ENCODE results near the gene DPEP1.
"Not testable (repeated sequence)": the region's sequence is repeated elsewhere in the genome, so short reads cannot be mapped to it uniquely, and the experiment has no call there.

Gene DPEP1

DNA sequence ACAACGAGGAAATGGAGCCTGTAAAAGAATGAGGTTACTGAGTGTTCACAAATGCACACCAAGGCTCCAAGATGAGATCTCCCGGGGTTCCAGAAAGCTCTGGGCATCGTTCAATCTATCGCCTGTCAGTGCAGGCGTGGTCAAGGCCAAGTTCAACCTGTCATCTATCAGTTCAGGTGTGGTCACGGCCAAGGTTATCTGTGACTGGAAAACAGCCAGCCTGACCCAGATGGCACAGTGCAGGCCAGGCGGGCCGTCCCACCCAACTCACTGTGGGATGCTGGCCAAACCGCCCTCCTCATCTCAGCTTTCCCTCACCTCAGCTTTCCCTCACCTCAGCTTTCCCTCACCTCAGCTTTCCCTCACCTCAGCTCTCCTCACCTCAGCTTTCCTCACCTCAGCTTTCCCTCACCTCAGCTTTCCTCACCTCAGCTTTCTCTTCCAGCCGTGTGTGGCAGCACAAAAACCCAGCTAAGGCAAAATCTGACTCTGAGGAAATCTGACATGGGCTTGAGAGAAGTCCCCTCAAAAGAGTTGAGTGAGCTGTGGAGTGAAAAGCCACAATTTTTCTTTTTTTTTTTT, 41.7 kb downstream of the DPEP1 start:
- FAIRE-seq: no peak

DNA sequence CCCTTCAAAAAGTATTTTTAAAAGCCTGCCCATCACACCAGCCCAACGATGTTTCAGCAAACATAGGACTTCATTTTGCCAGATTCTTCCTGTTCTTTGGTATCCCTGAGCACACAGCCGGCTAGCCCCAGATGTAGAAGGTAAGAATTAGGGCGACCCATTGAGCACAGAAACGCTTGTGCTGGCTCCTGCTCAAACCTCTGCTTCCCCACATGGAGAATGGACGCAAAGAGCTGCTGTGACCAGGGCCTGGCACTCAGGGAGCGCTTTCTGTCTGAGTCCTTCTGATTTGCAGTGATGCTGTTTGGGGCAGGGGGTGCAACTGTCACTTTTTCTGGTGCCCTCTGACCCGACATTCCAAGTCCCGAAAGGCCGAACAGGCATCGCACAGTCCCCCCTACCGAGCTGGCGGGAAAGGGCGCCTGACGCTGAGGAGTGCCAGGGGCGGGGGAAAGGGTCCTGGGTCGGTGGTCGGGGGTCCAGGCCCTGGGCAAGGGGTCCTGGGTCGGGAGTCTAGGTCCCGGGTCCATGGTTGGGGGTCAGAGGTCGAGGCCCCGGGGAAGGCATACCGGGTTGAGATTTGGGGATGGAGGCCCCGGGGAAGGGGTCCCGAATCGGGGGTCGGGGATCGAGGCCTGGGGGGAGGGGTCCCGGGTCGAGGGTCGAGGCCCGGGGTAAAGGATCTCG, 43.1 kb downstream of the DPEP1 start:
- FAIRE-seq: no peak

DNA sequence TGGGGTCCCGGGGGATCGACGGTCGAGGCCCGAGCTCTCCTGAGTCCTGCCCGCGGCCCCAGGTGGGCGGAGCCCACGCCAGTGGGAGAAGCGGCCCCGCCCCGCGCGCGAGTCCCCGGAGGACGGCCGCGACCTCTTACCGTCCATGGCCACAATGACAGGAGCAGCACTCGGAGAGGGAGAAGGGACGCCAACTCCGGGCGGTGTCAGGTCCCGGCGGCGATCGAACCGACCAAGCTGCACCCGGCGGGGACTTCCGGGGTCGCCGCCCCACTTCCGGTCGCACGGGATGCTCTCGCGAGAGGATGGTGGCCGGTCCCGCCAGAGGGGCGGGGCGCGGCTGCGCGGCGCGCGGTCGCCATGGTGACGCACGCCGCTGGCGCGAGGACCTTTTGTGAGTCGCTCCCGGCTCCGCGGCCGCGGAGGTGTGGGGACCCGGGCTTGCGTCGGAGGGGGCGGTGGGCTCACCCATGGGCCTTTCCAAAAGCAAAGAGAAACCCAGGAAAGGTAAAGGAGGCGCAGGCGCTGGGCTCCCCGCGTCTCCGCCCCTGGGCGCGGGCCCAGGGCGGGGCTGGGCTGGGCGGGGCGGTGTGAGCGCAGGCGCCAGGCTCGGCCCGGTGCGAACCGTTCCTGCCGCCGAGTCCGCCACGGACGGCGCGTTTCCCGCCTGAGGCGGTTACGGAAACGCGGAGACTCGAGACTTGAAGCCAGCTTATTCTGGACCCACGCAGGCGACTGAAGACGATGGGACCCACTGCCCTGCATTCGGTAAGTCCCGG, 44.2 kb downstream of the DPEP1 start, which contains the start of the genes CHMP1A and SPATA33:
TSS of gene CHMP1A (minus strand) at position 267 of the 779 bp plus-strand sequence. CDS start at position 147, 120 bp downstream.
TSS of gene SPATA33 (plus strand) at position 395 of the 779 bp plus-strand sequence. CDS start at position 471, 76 bp downstream.
- no peak for FAIRE-seq

DNA sequence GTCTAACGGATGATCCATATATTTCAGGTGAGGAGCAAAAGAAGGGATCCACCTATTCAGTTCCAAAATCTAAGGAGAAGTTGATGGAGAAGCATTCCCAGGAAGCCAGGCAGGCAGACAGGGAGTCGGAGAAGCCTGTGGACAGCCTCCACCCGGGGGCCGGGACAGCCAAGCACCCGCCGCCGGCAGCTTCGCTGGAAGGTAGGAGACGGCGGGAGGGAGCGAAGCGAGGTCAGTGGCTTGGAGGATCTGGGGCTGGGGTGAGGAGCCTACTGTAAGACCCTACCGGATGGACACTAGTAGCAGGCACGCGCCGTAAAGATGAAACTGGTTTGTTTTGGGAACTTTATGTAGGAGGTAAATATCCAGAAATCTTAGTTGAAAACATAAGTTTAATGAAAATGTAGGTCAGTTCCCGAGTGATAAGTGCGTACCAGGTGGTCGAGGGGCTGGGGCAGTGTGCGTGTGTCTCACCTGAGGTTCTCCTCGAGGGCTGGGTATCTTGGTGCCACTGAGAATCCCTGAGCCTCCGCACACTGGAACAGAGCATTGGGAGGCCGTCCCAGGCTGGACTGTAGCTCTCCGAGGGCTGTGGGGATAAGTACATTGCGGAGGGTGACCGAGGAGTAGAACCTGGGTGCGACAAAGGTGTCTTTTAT, 44.9 kb downstream of the DPEP1 start:
- no peak for FAIRE-seq

DNA sequence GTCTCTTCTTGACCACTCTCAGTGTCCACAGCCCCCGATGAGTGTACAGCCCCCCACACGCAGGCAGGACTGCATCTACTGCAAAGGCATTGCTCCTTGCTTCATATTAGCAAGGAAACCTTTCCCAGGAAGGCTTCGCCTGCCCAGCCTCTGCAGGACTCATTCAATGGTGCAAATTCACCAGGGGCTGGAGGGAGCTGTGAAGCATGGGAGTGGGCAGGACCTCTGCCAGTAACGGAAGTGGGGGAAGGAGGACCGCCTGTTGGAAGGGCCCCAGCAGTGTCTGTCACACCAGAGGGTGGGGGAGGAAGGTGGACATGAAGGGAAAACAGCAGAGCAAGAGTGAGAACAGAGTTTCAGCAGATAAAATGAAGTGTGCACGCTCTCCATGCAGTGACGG, 46.7 kb downstream of the DPEP1 start:
- FAIRE-seq: no peak

DNA sequence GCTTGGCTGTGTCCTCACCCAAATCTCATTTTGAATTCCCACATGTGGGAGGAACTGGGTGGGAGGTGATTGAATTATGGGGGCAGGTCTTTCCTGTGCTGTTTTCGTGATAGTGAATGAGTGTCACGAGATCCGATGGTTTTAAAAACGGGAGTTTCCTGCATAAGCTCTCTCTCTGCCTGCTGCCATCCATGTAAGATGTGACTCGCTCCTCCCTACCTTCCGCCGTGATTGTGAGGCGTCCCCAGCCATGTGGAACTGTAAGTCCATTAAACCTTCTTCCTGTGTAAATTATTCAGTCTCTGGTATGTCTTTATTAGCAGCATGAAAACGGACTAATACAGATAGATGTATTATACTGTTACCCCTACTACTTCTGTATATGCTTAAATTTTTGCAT, 47.8 kb downstream of the DPEP1 start:
- FAIRE-seq: no peak

DNA sequence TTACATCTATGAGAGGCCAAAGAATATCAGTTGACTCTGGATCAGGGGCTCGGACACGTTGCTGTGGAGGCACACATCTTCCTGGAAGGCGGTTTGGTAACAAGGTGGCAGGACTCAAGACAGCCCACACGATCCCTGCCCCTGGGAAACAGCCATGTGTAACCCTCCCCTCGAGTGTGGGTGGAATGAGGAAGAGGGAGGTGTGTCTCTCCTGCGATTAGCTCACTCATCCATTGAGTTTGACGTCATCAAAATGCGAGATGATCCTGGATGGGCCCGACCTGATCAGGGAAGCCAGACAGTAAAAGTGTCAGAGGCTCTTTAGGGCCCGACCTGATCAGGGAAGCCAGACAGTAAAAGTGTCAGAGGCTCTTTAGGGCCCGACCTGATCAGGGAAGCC, 50.8 kb downstream of the DPEP1 start:
- not testable (repeated sequence) for FAIRE-seq

DNA sequence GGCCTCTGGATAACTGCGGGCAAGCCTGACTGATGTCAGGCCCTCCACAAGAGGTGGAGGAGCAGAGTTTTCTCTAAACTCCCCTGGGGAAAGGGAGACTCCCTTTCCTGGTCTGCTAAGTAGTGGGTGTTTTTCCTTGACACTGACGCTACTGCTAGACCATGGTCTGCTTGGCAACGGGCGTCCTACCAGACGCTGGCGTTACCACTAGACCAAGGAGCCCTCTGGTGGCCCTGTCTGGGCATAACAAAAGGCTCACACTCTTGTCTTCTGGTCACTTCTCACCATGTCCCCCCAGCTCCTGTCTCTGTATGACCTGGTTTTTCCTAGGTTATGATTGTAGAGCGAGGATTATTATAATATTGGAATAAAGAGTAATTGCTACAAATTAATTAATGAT, 53.6 kb downstream of the DPEP1 start:
- not testable (repeated sequence) for FAIRE-seq

DNA sequence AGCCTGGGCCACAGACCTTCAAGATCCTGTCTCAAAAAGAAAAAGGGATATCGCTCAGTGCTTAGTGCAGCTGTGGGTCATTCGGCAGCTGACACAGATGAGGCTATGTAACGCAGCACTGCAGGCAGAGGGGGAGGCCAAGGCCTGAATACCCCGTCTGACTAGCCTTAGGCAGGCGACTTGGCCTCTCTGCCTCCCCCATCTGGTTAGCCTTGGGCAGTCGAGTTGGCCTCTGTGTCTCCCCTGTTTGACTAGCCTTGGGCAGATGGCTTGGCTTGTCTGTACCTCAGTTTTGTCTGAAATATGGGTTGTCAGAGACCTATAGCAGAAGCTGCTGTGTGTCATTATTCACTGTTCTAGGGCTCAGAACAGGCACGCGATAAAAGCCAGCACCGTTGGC, 54.2 kb downstream of the DPEP1 start:
- FAIRE-seq: no peak

DNA sequence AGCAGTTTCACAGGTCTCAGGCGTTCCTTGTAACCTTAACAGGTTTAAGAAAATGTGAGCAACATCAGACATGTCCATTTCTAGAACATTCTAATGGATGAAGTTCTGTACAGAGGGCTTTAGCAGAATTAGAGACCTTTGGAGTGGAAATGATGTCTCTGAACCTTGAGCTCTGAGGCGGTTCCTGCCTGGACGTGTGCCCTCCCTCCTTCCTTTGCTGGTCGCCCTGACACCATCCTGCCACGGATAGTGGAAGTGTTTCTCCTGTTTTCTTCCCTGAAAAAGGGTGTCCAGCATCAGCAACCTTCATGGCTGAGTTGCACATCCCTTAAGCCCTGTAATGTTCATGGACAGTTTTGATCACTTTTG, 55.3 kb downstream of the DPEP1 start:
- no peak for FAIRE-seq

DNA sequence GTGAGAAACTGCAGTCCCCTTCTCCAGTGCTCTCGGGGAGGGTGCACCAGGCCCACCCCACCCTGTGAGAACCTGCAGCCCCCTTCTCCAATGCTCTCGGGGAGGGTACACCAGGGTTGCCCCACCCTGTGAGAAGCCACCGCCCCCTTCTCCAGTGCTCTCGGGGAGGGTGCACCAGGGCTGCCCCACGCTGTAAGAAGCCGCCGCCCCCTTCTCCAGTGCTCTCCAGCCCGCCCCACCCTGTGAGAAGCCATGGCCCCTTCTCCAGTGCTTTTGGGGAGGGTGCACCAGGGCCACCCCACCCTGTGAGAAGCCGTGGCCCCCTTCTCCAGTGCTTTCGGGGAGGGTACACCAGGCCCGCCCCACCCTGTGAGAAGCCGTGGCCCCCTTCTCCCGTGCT, 56.3 kb downstream of the DPEP1 start:
- no peak for FAIRE-seq

DNA sequence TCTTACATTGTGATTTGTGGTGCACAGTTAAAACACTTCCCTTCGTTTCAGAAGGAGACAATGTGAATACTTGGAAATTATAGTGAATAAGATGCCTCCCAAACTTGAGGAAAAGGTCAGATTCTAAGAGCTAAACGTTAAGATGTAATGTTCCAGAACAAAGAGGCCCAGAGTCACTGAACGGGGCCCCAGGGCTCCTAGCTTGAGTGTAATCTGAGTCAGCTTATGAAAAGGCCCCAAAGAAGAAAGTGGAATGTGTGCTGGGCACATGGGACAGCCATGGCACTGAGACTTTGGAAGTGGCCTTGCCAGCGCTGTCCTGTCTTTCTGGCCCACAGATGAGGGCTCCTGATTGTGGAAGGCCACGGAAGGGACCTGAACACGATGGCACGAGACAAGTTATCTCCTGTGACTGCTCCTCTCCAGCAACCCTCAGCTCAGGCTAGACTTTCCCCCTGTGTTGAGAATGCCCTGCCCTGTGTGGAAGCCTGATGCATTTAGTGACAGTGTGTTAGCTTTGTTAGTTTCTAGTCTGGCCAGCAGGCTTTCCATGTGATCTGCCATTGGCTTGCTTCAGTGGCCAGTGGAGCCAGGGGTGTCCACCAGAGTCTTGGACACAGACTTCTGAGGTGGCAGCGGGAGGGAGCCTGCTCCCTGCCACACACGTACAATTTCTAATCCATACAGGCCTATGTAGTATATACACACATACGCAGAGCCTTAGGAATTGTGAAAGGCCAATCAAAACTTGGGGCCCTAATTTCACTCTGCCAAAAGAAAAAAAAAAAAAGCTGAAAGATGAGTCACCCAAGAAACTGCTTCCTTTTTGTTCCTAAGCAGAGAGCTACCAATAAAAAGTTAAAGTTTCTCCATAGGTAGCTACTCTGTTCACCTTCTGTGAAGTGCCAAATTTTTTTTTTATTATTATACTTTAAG, 57.3 kb downstream of the DPEP1 start:
- FAIRE-seq: no peak

DNA sequence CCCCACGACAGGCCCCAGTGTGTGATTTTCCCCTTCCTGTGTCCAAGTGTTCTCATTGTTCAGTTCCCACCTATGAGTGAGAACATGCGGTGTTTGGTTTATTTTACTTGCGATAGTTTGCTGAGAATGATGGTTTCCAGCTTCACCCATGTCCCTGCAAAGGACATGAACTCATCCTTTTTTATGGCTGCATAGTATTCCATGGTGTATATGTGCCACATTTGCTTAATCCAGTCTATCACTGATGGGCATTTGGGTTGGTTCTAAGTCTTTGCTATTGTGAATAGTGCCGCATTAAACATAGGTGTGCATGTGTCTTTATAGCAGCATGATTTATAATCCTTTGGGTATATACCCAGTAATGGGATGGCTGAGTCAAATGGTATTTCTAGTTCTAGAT, 58.1 kb downstream of the DPEP1 start:
- FAIRE-seq: not testable (repeated sequence)

DNA sequence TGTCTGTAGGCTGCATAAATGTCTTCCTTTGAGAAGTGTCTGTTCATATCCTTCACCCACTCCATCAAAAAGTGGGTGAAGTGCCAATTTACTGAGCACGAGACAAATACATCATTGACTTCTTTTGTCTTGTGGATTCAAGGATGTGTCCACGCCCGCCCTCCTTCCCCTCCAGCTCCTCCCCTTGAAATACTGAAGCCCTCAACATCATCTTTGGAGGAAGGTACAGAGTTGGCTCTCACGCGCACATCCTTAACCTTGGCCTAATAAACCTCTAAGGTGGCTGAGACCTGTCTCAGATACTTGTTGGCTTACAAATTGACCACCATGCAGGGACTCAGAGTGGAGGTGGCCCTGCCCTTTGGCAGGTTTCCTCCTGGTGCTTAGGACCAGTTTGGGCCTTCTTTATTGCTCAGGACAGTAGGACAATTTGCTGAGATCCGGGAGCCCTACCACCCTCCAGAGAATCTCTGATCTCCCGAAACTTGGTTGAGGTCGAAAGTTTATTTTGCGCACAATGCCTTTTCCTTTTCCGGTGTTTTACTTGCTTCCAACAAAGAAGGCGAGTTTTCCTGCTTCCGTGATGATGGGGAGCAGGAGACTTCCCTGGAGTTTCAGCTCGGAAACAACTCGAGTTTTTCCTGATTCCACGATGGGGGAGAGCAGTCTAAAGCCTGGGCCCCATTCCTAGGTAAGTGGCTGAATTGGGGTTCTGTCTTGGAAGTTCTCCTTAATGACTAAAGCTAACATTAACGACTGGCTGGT, 58.9 kb downstream of the DPEP1 start:
- no peak for FAIRE-seq

DNA sequence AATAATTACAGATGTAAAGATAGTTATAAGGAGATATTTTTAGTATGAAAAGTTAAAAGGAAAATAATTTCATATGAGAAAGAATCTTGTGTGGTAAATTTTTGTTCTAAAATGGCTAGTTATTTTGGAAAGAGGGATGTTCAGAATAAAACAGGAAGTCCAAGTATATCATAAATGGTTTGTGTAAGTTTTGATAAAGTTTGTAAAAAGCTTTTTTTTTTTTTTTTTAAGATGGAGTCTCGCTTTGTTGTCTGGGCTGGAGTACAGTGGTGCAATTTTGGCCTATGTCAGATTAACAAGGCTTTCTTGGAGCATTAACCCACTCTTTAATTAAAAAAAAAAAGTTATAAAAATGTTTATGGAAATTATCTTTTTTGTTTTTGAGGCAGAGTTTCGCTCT, 64.8 kb downstream of the DPEP1 start:
- no peak for FAIRE-seq

DNA sequence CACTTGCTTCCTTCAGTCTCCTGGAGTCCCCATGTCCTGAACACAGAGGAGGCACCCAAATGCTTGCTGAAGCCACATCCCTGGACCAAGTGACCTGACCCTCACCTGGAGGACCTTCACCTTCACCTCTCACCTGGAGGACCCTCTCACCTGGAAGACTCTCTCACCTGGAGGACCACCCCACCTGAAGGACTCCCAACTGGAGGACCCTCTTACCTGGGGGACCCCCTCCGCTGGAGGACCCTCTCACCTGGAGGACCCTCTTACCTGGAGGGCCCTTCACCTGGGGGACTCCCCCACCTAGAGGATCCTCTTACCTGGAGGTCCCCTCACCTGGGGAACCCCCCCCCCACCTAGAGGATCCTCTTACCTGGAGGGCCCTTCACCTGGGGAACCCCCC, 72.5 kb downstream of the DPEP1 start:
- FAIRE-seq: no peak

DNA sequence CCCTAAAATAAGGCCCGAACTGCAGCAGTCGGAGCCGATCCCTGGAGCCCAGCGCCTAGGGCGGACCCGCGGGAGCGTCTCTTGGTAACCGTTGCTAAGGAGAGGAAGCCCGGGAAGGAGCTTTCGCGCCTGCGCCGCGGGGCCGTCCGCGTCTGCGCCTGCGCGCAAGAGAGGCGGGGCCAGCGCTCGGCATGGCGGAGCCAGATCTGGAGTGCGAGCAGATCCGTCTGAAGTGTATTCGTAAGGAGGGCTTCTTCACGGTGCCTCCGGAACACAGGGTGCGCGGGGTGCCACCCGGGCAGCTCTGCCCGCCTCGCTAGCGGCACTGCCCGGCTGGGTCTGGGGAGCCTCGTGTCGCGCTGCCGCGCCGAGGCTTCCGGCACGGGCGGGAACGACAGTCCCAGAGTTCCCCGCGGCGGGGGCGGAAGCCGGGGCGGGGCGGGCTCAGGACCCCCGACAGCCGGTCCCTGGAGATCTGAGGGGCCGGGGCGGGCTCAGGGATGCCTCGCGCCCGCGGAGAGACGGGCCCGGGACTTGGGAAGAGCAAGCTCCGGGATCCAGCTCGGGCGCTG, 73.2 kb downstream of the DPEP1 start, which contains the start of gene CDK10:
TSS of gene CDK10 (plus strand) at position 170 of the 572 bp plus-strand sequence. CDS start at position 192, 22 bp downstream.
- peak; percentile 60 for FAIRE-seq

DNA sequence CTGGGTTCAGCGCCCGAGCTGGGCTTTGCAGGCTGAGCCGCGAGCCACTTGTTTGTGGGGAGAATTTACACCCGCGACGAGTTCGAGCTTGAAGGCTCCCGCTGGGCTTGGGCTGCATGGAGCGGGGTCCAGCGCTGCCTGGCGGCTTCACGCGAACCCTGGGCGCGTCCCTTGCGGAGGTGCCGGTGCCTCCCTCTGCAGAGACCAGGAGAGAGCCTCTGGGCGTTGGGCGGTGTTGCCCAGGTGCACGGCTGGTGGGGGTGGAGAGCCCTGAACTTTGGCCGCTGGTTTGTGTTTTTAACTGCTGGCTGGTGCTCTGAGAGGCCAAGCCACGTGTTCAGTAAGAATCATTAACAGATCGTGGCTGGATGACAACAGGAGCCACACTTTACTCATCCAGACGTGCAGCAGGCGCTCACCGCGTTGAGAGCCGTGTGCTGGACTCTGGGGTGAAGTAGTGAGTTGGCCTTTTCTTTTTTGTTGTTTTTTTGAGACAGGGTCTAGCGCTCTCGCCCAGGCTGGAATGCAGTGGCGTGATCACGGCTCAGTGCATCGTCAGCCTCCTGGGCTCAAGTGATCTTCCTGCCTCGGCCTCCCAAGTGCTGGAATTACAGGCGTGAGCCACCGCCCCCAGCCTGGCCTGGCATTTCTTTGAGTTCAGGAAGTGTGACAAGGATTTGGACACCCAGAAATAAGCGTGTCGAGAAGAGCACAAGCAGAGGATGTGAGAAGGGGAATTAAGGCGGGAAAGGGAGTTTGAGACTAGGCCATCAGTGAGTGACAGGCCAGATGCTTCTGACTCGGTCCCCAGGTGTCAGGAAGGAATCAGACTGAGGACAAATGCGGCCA, 73.9 kb downstream of the DPEP1 start:
- FAIRE-seq: no peak

Data from islet of Langerhans (tissue), 1 donor.